ENCODE data around the gene PIK3CB.
"Not testable (repeated sequence)": the region's sequence is repeated elsewhere in the genome, so short reads cannot be mapped to it uniquely, and the experiment has no call there.

DNA sequence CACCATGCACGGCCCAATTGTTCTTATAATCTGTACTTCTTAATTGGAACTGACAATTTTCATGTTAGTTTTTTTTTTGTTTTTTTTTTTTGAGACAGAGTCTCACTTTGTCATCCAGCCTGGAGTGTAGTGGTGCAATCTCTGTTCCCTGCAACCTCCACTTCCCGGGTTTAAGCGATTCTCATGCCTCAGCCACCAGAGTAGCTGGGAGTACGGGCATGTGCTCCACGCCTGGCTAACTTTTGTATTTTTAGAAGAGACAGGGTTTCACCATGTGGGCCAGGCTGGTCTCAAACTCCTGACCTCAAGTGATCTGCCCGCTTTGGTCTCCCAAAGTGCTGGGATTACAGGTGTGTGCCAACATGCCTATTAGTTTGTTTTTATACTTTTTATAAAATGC, 153.8 kb downstream of the PIK3CB start:
- TF ChIP-seq CTCF (IDR thresholded peaks at IDR 0.05; ENCODE audit: poor library complexity, severe bottlenecking); EP300 (conservative IDR thresholded peaks at IDR 0.05; ENCODE audit: poor library complexity, severe bottlenecking); POLR2AphosphoS5 (IDR thresholded peaks at IDR 0.05): not testable (repeated sequence)
